H1 (cell line): Measurements from ENCODE around the gene EXOSC1. TPM values are rescaled to one million over a fixed set of nuclear protein-coding genes. Genes with fewer than 3 reads are reported as not detected.

ENCODE experiments used
- ASH2L ChIP-seq: fragments of 200-600, 300-600 bp; sonication (generic); IDR thresholded peaks from one replicate; pipeline ENCODE4 v1.7.1; 2017; ENCODE audit warnings: low read length
- CHD1 ChIP-seq: IDR thresholded peaks from 2 replicates; pipeline ENCODE4 v1.6.1; 2012; ENCODE audit warnings: low read depth, low read length, improper control_type of control experiment
- EP300 ChIP-seq, 2 experiments: IDR thresholded peaks; 1 replicate in 1 of 2; 2 replicates in 1 of 2; pipeline ENCODE4 v1.6.1; 2011 to 2012; ENCODE audit warnings: low read depth in 2 of 2, low read length in 2 of 2, mild to moderate bottlenecking in 2 of 2, borderline replicate concordance in 1 of 2, inconsistent platforms in 1 of 2, moderate library complexity in 1 of 2
- GABPA ChIP-seq: IDR thresholded peaks from 2 replicates; pipeline ENCODE4 v1.6.1; 2011; ENCODE audit warnings: mild to moderate bottlenecking, low read length, moderate library complexity, borderline replicate concordance; ENCODE audit not compliant: insufficient read depth
- KDM5A ChIP-seq: fragments of 200-600 bp; IDR thresholded peaks from 2 replicates; pipeline ENCODE4 v1.7.1; 2012; ENCODE audit warnings: mild to moderate bottlenecking, low read length, inconsistent platforms, mixed read lengths
- NANOG ChIP-seq: IDR thresholded peaks from 2 replicates; pipeline ENCODE4 v1.6.1; 2011; ENCODE audit warnings: low read length, low read depth, mild to moderate bottlenecking, inconsistent platforms; ENCODE audit not compliant: insufficient read depth, poor library complexity, severe bottlenecking
- SAP30 ChIP-seq: fragments of 300-600 bp; sonication (generic); IDR thresholded peaks from 2 replicates; pipeline ENCODE4 v1.7.1; 2012; ENCODE audit warnings: low read length, moderate library complexity, mild to moderate bottlenecking, inconsistent platforms; ENCODE audit not compliant: insufficient read depth, insufficient replicate concordance
- SIX5 ChIP-seq: IDR thresholded peaks from 2 replicates; pipeline ENCODE4 v1.6.1; 2011; ENCODE audit warnings: mild to moderate bottlenecking, low read depth, low read length
- SP2 ChIP-seq: IDR thresholded peaks from 2 replicates; pipeline ENCODE4 v1.6.1; 2012; ENCODE audit warnings: mild to moderate bottlenecking, low read length, inconsistent platforms
- TCF12 ChIP-seq: IDR thresholded peaks from 2 replicates; pipeline ENCODE4 v1.6.1; 2011; ENCODE audit warnings: low read depth, mild to moderate bottlenecking, low read length
- polyA plus RNA-seq, 7 experiments: library from polyadenylated mRNA; depleted of rRNA in 3 of 7; stranded (reverse) in 5 of 7; unstranded in 2 of 7; fragments of >200 nt in 5 of 7; fragments of 200-250 nt in 2 of 7; gene quantifications; 1 replicate in 5 of 7; 2 replicates in 1 of 7; 4 replicates in 1 of 7; pipeline versions ENCODE4 v1.2.1 to v1.2.3, GENCODE V29; 2011 to 2013; ENCODE audit warnings: missing spikeins in 2 of 7, mixed read lengths in 2 of 7
- total RNA-seq: library from RNA; stranded (reverse); fragmentation: NEBNext Ultra II Directional; extraction: Animal tissue kit (Norgen Biotek cat#: 25700); gene quantifications from 2 replicates; pipeline ENCODE4 v1.2.1, GENCODE V29; 2021
- TF ChIP-seq, protein P1 (sequence below): fragments of 300-600 bp; sonication (generic); IDR thresholded peaks from 2 replicates; pipeline ENCODE4 v1.7.1; 2012; ENCODE audit warnings: low read length, moderate library complexity, mild to moderate bottlenecking, inconsistent platforms; ENCODE audit not compliant: insufficient replicate concordance
- TF ChIP-seq, protein P2 (sequence below): IDR thresholded peaks from 2 replicates; pipeline ENCODE4 v1.6.1; 2012; ENCODE audit warnings: inconsistent platforms

The EXOSC1 gene
- total and polyA plus RNA-seq, 2 of the 8 experiments (the other 6 are each of a cell fraction or from before 2014, with no cell fraction given): 52.1 to 68.1 TPM

DNA sequence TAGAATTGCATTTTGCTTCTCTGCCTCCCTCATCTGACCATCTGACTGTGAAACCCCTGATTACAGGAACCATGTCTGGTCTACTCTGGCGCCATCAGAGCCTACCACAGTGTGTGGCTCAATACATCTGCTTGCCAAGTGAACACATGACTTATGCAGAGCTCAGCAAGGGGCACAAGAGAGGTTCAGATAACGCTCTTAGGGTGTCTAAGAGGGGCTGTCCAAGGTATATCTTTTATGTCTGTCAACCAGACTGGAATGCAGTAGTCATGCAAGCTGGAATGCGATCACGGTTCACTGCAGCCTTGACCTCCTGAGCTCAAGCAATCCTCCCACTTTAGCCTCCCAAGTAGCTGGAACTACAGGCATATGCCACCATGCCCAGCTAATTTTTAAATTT, 34.4 kb downstream of the EXOSC1 start (continued):
- TF ChIP-seq, protein P1, sequence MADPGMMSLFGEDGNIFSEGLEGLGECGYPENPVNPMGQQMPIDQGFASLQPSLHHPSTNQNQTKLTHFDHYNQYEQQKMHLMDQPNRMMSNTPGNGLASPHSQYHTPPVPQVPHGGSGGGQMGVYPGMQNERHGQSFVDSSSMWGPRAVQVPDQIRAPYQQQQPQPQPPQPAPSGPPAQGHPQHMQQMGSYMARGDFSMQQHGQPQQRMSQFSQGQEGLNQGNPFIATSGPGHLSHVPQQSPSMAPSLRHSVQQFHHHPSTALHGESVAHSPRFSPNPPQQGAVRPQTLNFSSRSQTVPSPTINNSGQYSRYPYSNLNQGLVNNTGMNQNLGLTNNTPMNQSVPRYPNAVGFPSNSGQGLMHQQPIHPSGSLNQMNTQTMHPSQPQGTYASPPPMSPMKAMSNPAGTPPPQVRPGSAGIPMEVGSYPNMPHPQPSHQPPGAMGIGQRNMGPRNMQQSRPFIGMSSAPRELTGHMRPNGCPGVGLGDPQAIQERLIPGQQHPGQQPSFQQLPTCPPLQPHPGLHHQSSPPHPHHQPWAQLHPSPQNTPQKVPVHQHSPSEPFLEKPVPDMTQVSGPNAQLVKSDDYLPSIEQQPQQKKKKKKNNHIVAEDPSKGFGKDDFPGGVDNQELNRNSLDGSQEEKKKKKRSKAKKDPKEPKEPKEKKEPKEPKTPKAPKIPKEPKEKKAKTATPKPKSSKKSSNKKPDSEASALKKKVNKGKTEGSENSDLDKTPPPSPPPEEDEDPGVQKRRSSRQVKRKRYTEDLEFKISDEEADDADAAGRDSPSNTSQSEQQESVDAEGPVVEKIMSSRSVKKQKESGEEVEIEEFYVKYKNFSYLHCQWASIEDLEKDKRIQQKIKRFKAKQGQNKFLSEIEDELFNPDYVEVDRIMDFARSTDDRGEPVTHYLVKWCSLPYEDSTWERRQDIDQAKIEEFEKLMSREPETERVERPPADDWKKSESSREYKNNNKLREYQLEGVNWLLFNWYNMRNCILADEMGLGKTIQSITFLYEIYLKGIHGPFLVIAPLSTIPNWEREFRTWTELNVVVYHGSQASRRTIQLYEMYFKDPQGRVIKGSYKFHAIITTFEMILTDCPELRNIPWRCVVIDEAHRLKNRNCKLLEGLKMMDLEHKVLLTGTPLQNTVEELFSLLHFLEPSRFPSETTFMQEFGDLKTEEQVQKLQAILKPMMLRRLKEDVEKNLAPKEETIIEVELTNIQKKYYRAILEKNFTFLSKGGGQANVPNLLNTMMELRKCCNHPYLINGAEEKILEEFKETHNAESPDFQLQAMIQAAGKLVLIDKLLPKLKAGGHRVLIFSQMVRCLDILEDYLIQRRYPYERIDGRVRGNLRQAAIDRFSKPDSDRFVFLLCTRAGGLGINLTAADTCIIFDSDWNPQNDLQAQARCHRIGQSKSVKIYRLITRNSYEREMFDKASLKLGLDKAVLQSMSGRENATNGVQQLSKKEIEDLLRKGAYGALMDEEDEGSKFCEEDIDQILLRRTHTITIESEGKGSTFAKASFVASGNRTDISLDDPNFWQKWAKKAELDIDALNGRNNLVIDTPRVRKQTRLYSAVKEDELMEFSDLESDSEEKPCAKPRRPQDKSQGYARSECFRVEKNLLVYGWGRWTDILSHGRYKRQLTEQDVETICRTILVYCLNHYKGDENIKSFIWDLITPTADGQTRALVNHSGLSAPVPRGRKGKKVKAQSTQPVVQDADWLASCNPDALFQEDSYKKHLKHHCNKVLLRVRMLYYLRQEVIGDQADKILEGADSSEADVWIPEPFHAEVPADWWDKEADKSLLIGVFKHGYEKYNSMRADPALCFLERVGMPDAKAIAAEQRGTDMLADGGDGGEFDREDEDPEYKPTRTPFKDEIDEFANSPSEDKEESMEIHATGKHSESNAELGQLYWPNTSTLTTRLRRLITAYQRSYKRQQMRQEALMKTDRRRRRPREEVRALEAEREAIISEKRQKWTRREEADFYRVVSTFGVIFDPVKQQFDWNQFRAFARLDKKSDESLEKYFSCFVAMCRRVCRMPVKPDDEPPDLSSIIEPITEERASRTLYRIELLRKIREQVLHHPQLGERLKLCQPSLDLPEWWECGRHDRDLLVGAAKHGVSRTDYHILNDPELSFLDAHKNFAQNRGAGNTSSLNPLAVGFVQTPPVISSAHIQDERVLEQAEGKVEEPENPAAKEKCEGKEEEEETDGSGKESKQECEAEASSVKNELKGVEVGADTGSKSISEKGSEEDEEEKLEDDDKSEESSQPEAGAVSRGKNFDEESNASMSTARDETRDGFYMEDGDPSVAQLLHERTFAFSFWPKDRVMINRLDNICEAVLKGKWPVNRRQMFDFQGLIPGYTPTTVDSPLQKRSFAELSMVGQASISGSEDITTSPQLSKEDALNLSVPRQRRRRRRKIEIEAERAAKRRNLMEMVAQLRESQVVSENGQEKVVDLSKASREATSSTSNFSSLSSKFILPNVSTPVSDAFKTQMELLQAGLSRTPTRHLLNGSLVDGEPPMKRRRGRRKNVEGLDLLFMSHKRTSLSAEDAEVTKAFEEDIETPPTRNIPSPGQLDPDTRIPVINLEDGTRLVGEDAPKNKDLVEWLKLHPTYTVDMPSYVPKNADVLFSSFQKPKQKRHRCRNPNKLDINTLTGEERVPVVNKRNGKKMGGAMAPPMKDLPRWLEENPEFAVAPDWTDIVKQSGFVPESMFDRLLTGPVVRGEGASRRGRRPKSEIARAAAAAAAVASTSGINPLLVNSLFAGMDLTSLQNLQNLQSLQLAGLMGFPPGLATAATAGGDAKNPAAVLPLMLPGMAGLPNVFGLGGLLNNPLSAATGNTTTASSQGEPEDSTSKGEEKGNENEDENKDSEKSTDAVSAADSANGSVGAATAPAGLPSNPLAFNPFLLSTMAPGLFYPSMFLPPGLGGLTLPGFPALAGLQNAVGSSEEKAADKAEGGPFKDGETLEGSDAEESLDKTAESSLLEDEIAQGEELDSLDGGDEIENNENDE: no peak
- no peak for TF ChIP-seq CHD1
- no peak for TF ChIP-seq EP300 (IDR thresholded peaks at IDR 0.05; ENCODE audit: borderline replicate concordance in 1 of 2, low read depth in 2 of 2, low read length in 2 of 2)
- no peak for TF ChIP-seq SAP30
- no peak for TF ChIP-seq GABPA
- TF ChIP-seq SIX5: no peak
- no peak for TF ChIP-seq TCF12
- no peak for TF ChIP-seq SP2
- TF ChIP-seq NANOG: no peak
- TF ChIP-seq KDM5A: no peak
- TF ChIP-seq, protein P2, sequence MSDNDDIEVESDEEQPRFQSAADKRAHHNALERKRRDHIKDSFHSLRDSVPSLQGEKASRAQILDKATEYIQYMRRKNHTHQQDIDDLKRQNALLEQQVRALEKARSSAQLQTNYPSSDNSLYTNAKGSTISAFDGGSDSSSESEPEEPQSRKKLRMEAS: no peak
- no peak for TF ChIP-seq ASH2L
